Embryonic facial prominence (tissue), 1 donor: Measurements from ENCODE around the gene COMTD1.

ENCODE experiments used
- DNase-seq: peaks from one replicate; pipeline ENCODE4 v3.0.0-alpha.2; 2016; ENCODE audit errors: extremely low spot score

The COMTD1 gene

GRCh38 chr10:75235375-75236177 is at the start of gene COMTD1:
Gene COMTD1, minus strand, starts transcription at chr10:75235957. Its CDS starts 29 bp downstream, at chr10:75235928.
- peak; percentile 73 for DNase-seq

GRCh38 chr10:75283671-75284470 is 48.1 kb upstream of the COMTD1 start:
- DNase-seq = no peak

DNA sequence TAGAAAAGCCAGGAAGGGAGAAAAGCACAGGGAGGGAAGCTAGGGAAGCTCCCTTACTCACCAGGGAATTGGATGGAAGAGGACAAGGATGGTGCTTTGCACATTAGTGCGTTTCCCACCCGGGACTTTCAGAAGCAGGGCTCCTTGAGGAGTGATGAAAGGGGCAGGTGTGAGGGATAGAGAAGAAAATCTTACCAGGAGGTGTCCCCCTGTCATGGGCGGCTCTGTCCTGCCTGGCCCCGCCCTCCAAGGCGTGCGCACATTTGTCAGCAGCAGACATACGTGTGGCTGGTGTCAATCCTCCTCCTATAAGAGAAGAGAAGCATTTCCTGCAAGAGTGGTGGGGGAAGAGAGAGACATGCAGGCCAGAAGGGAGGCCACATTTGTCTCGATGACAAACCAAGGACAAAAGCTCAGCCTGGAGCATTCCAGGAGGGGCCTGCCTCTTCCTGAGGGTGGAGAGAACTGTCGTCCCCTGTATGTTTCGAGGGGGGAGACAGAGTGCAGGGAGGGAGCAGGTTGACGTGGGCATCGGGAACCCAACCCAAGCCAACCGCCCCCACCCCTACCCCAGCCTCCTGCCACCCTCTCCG is 47.4 kb upstream of the COMTD1 start:
- no peak for DNase-seq

DNA sequence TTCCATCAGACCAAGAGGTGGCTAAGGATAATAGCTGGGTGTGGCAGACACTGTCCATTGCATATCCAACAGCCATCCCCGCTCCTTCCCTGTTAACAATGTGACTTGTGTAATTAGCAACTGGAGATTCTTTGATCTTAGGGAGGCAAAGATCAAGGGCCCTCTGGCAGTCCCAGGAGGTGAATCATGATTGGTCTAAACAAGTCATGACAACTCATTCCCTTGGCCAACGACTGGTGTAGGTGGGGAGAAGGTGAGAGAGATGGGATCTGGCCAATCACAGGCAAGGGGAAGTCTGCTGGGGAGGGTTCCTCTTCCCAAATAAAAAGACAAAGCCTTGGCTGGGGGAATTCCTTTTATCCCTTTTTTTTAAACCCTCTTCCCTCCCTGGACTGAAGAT is 46.2 kb upstream of the COMTD1 start:
- no peak for DNase-seq

DNA sequence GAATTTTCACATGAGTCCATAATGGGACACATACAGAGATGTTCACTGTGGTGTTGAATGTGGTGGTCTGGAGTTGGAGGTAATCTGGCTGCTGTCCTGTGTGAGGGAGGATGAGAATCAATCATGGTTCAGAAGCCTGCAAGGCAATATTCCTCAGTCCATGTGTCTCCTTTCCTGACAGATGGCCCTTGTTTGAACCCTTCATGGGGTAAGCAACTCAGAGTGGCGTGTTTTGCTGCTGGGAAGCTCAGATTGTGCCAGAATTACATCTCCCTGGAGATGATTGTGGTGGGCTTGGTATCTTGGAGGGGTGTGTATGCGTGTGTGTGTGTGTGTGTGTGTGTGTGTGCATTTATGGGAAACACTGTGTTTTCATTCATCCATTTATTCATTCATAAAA is 44.5 kb upstream of the COMTD1 start:
- no peak for DNase-seq

- DNase-seq = no peak
These were observed 40.5 kb upstream of the COMTD1 start for GRCh38 chr10:75276069-75276872.

GRCh38 chr10:75272896-75273295 is 37.1 kb upstream of the COMTD1 start:
- DNase-seq = no peak

- DNase-seq = no peak
These were observed 36.3 kb upstream of the COMTD1 start for GRCh38 chr10:75272094-75272493.

DNA sequence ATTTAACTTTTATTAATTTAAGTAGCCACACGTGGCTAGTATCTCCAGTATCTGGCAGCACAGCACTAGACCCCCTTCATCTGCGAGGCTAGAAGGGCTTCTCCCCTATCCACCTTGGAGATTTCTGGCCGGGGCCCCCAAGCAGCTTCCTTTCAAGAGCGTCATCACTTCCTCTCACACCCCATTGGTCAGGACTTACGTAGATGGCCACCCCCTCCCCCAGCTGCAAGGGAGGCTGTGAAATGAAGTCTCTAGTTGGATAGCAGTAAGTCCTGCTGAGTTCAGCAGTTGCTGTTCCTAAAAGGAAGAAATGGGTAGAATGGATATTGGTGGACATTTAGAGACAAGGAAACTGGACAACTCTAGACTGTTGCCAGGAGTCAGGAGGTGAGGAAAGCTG is 33.8 kb upstream of the COMTD1 start:
- no peak for DNase-seq

DNA sequence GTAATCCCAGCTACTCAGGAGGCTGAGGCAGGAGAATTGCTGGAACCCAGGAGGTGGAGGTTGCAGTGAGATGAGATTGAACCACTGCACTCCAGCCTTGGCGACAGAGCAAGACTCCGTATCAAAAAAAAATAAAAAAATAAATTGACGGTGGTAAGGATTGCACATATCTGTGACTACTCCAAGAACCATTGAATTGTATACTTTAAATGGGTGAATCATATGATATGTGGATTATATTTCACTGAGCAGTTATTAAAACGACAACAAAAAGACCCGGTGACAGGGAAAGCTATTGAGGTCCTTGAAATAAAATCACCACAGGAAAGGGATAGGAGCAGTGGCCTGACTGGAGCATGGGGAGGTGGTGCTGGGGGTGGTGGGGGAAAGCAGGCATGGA is 31.2 kb upstream of the COMTD1 start:
- no peak for DNase-seq

GRCh38 chr10:75265856-75266255 is 30.1 kb upstream of the COMTD1 start:
- DNase-seq = no peak

DNA sequence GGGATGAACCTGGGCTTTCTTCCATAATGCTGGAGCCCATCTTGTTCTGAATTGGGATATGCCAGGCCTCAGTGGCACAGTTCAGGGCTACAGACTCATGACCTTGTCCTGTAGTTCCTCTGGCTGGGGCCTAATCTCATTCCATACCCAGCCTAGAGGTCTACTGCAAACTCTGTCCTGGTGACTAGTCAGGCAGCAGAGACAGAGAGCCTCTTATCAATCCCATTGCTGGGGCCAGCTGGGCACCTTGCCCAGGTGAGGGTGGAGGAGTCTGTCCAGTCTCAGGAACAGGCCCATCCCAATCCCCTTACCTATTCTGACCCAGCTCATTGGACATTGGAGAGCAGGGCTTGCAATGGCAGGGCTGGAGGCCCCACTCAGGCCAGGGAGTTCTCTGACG is 28.0 kb upstream of the COMTD1 start:
- DNase-seq = no peak

DNA sequence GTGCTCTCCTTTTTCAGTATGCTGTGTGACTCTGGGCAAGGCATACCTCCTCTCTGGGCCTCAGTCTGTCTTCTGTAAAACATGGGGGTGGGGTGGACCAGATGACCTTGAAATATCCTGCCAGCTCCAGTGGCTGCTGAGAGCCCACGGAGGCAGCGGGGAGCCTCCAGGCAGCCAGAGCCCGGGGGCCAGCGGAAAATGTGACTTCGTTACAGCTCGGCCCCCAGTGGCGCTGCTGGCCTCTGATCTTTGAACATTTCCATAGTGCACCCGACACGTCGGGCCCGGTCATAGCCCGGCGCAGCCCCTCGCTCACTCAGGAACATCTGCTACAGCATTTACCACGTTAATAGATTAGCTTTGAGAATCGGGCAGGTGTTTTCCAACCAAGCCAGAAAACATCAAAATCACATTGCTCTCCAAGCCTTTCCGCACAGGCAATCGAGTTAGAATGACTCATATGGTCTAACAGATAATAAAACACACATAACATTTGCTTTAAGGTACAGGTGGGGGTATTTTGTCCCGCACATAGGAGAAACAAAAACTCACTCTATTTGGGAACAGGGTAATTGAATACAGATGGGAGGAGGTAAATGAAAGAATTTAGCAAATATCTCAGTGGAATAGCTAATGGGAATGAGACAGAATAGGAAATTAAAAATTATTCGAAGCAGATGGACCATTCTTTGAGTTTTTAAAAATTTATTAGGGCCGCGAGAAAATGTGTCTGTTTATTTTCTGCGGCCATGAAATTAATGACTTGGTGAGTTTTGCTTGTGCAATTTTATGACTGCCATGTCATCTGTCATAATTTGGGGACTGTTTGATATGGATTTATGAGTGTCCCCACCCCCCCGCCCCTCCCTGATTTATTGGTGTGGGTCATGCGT is 26.3 kb upstream of the COMTD1 start:
- DNase-seq = no peak

GRCh38 chr10:75260990-75261389 is 25.2 kb upstream of the COMTD1 start:
- no peak for DNase-seq

- DNase-seq = no peak
These were observed 19.0 kb upstream of the COMTD1 start for GRCh38 chr10:75254739-75255138.

DNA sequence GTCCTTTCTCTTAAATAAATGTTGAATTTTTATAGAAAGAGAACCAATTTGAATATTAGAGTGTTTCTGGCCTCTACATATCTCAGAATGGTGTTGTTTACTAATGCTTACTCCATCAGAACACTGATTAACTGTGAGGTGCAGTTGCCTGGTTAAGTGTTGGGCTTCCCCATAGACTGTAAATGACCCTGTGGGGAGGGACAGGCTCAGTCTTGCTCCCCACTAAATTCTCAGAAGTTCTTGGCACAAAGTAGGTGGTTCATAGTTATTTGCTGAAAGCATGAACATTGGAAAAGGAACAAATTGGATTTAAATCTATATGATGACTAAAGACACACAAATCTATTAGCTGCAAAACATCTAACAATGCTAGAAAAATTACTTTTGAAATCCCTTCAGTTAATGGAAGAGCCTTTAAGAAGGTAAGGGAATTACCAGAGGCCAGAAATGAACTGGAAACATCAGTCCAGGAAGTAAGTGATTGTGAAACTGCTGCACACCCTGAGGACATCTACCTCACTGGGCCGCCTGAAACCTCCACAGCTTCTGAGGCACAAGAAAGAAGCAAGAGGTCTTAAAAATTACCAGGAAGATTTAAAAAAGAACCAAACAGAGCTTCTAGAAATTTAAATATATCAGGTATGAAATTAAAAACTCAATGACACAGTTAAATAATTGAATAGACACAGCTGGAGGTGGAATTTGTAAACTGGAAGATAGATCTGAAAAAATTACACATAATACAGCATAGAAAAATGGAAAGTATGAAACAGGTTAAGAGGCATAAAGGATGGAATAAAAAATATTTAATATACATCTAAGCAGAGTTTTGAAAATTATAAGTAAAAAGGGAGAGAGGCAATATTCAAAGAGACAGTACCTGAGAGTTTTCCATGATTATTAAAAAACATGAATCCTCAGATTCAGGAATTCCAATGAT is 17.8 kb upstream of the COMTD1 start:
- DNase-seq = no peak

- no peak for DNase-seq
These were observed 15.2 kb upstream of the COMTD1 start for GRCh38 chr10:75250934-75251333.

GRCh38 chr10:75247797-75248196 is 12.0 kb upstream of the COMTD1 start:
- no peak for DNase-seq

DNA sequence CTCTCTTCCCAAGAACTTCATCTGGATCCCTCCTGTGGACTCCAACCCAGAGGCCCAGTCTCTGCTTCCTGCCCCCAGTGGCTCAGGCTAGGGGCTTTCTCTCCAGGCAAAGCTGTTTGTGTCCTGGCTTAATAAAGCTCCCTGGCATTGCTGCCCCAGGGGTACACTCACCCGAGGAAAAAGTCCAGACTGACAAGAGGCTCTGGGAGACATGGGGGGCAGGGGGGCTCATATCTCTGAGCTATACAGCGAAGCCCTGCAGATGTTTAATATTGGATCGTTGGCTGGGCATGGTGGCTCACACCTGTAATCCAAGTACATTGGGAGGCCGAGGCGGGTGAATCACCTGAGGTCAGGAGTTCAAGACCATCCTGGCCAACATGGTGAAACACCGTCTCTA is 10.7 kb upstream of the COMTD1 start:
- DNase-seq = no peak
